ENCODE results near the gene PDK4.
"Not testable (repeated sequence)": the region's sequence is repeated elsewhere in the genome, so short reads cannot be mapped to it uniquely, and the experiment has no call there.

Gene PDK4

GRCh38 chr7:95596198-95597063 is at the start of gene PDK4:
Gene PDK4 (minus strand): TSS chr7:95596516. CDS start chr7:95596293, 223 bp downstream.
- DNase-seq = peak; percentile 82

GRCh38 chr7:95642173-95642572 is 45.9 kb upstream of the PDK4 start:
- no peak for DNase-seq

GRCh38 chr7:95636140-95636940 is 40.0 kb upstream of the PDK4 start:
- no peak for DNase-seq

GRCh38 chr7:95632609-95633008 is 36.3 kb upstream of the PDK4 start:
- no peak for DNase-seq

- DNase-seq = no peak
These were observed 35.2 kb upstream of the PDK4 start for GRCh38 chr7:95631527-95631926.

GRCh38 chr7:95630702-95631458 is 34.6 kb upstream of the PDK4 start:
- no peak for DNase-seq

- DNase-seq = no peak
These were observed 32.6 kb upstream of the PDK4 start for GRCh38 chr7:95628831-95629439.

- no peak for DNase-seq
These were observed 27.5 kb upstream of the PDK4 start for GRCh38 chr7:95623788-95624187.

GRCh38 chr7:95622859-95623258 is 26.5 kb upstream of the PDK4 start:
- DNase-seq = no peak

GRCh38 chr7:95622001-95622549 is 25.8 kb upstream of the PDK4 start:
- no peak for DNase-seq

GRCh38 chr7:95621404-95621803 is 25.1 kb upstream of the PDK4 start:
- no peak for DNase-seq

- no peak for DNase-seq
These were observed 24.3 kb upstream of the PDK4 start for GRCh38 chr7:95620631-95621030.

- DNase-seq = no peak
These were observed 23.6 kb upstream of the PDK4 start for GRCh38 chr7:95619921-95620320.

- DNase-seq = no peak
These were observed 23.2 kb upstream of the PDK4 start for GRCh38 chr7:95619517-95619916.

GRCh38 chr7:95614442-95614940 is 18.2 kb upstream of the PDK4 start:
- no peak for DNase-seq

GRCh38 chr7:95611224-95611623 is 14.9 kb upstream of the PDK4 start:
- DNase-seq = no peak

- peak; percentile 58 for DNase-seq
These were observed 13.1 kb upstream of the PDK4 start for GRCh38 chr7:95609277-95609971.

- DNase-seq = peak; percentile 87
These were observed 12.2 kb upstream of the PDK4 start for GRCh38 chr7:95608359-95609173.

GRCh38 chr7:95607561-95607960 is 11.2 kb upstream of the PDK4 start:
- DNase-seq = no peak

GRCh38 chr7:95605275-95605674 is 9.0 kb upstream of the PDK4 start:
- no peak for DNase-seq

GRCh38 chr7:95604811-95605210 is 8.5 kb upstream of the PDK4 start:
- not testable (repeated sequence) for DNase-seq

All from eye (tissue), 1 donor.